K562 (cell line): ENCODE results near the gene IQCE. TPM values are rescaled to one million over a fixed set of nuclear protein-coding genes. Genes with fewer than 3 reads are reported as not detected.

ENCODE experiments used
- ATAC-seq: fragments of 200-7000 bp; cut with Tn5 transposase; 3 replicates; pipeline ENCODE4 v1.9.1; 2020; ENCODE audit warnings: moderate library complexity
- BruUV-seq: library from RNA; stranded (reverse); fragments of 400-500 nt; replicated peaks from 2 replicates; lab custom pipeline; 2021; lab: Mats Ljungman, UMichigan
- CTCF ChIA-PET: fragments of 300-600 bp; formaldehyde crosslinking; extraction: SDS; loops from one replicate; lab custom pipeline; 2021; ENCODE audit warnings: low intra/inter-chr PET ratio; lab: Yijun Ruan, JAX
- POLR2A ChIA-PET: fragments of 300-600, 350-650 bp; sonication (Branson Sonifier 250); formaldehyde crosslinking; extraction: SDS; loops from one replicate; lab custom pipeline; 2021; ENCODE audit warnings: antibody characterized with exemption, inconsistent platforms; lab: Yijun Ruan, JAX
- DNase-seq, 4 experiments: peaks; one replicate each; pipeline versions ENCODE4 v3.0.0 to v3.0.0-alpha.2; 2011 to 2018; ENCODE audit warnings: low spot score in 3 of 4, mixed read lengths in 3 of 4; ENCODE audit errors: extremely low read depth in 1 of 4
- FAIRE-seq: peaks from 2 replicates; lab custom pipeline; 2011; peaks lifted over from hg19 to GRCh38; lab: Jason Lieb, UNC
- H2AFZ ChIP-seq: 2 replicates; pipeline ENCODE4 v1.6.0; 2011; ENCODE audit warnings: low read depth, low read length, control low read depth, inconsistent platforms
- H3K27ac ChIP-seq: fragments of 200-600 bp; 3 replicates; pipeline ENCODE4 v1.8.0; 2011; ENCODE audit warnings: low read depth, mild to moderate bottlenecking, control low read depth, inconsistent platforms, low read length, moderate library complexity, mixed read lengths; ENCODE audit errors: extremely low read depth
- H3K27me3 ChIP-seq, 2 experiments: fragments of 300-600 bp in 1 of 2; 2 replicates in 1 of 2; 3 replicates in 1 of 2; pipeline versions ENCODE4 v1.6.0 to v1.8.0; 2011; ENCODE audit warnings: inconsistent platforms in 2 of 2, low read length in 2 of 2, mild to moderate bottlenecking in 1 of 2, mixed read lengths in 1 of 2, moderate library complexity in 1 of 2; ENCODE audit not compliant: control insufficient read depth in 2 of 2, insufficient read depth in 2 of 2
- H3K36me3 ChIP-seq: fragments of 300-600 bp; 3 replicates; pipeline ENCODE4 v1.8.0; 2011; ENCODE audit warnings: mild to moderate bottlenecking, low read length, inconsistent platforms; ENCODE audit not compliant: control insufficient read depth, insufficient read depth
- H3K4me1 ChIP-seq, 2 experiments: fragments of 200-600 bp in 1 of 2; replicated peaks in 1 of 2; 2 replicates in 1 of 2; 3 replicates in 1 of 2; pipeline versions ENCODE4 v1.5.1 to v1.8.0; 2011; ENCODE audit warnings: inconsistent platforms in 2 of 2, low read length in 2 of 2, mild to moderate bottlenecking in 1 of 2, mixed read lengths in 1 of 2, moderate library complexity in 1 of 2; ENCODE audit not compliant: control insufficient read depth in 2 of 2, insufficient read depth in 2 of 2
- H3K4me2 ChIP-seq: 2 replicates; pipeline ENCODE4 v1.6.1; 2011; ENCODE audit warnings: low read length, control low read depth, inconsistent platforms, mixed read lengths; ENCODE audit not compliant: insufficient read depth
- H3K4me3 ChIP-seq: fragments of 200-600 bp; sonication (generic), shearing (Covaris generic); 2 replicates; pipeline ENCODE4 v1.5.1; 2016; ENCODE audit warnings: control low read depth, inconsistent platforms
- H3K79me2 ChIP-seq: fragments of 200-600 bp; 3 replicates; pipeline ENCODE4 v1.8.0; 2011; ENCODE audit warnings: low read length, inconsistent platforms; ENCODE audit not compliant: control insufficient read depth, insufficient read depth
- H3K9ac ChIP-seq, 2 experiments: 2 replicates each; pipeline versions ENCODE4 v1.6.0 to v1.6.1; 2011; ENCODE audit warnings: low read depth in 2 of 2, low read length in 2 of 2, control low read depth in 1 of 2, inconsistent platforms in 1 of 2, mild to moderate bottlenecking in 1 of 2, mixed read lengths in 1 of 2; ENCODE audit not compliant: insufficient read depth in 1 of 2
- H3K9me1 ChIP-seq: one replicate; pipeline ENCODE4 v1.6.0; 2011; ENCODE audit warnings: inconsistent platforms, mild to moderate bottlenecking, low read length, moderate library complexity; ENCODE audit not compliant: control insufficient read depth, insufficient read depth
- H3K9me3 ChIP-seq: replicated peaks from 2 replicates; pipeline ENCODE4 v1.5.1; 2011; ENCODE audit warnings: low read depth, low read length, inconsistent platforms; ENCODE audit not compliant: control insufficient read depth, insufficient read depth
- H4K20me1 ChIP-seq: replicated peaks from 2 replicates; pipeline ENCODE4 v1.6.1; 2011; ENCODE audit warnings: low read length, inconsistent platforms, mixed read lengths; ENCODE audit not compliant: control insufficient read depth, insufficient read depth
- POLR2G ChIP-seq: fragments of 200-400 bp; formaldehyde crosslinking; IDR thresholded peaks from 2 replicates; pipeline ENCODE4 v1.6.1; 2017; ENCODE audit warnings: low read depth, mild to moderate bottlenecking, antibody characterized with exemption, low read length, moderate library complexity
- RBFOX2 ChIP-seq: fragments of 200-400 bp; formaldehyde crosslinking; IDR thresholded peaks from 2 replicates; pipeline ENCODE4 v1.6.1; 2017; ENCODE audit warnings: low read depth, mild to moderate bottlenecking, low read length, moderate library complexity
- TCF7L2 ChIP-seq: fragments of 150-350 bp; IDR thresholded peaks from 2 replicates; pipeline ENCODE4 v1.6.1; 2016; ENCODE audit warnings: low read depth, mild to moderate bottlenecking, low read length, moderate library complexity
- WGBS: fragments of 100-300 bp; shearing (Covaris generic); methylation state at CpG from one replicate; pipeline ENCODE4 v1.1.6; 2016; ENCODE audit warnings: low coverage, mixed read lengths; ENCODE audit not compliant: insufficient coverage; ENCODE audit errors: missing lambda C conversion rate; 5-methylcytosine and 5-hydroxymethylcytosine counted together
- in situ Hi-C: fragments of 300-500 bp; cut with MboI; formaldehyde crosslinking; loops from 4 replicates; pipeline ENCODE4 v1.15.0; 2018; ENCODE audit warnings: inconsistent platforms, mixed read lengths
- intact Hi-C: fragments of 100-400 bp; cut with micrococcal nuclease; formaldehyde crosslinking; loops from 2 replicates; pipeline ENCODE4 v1.14.2; 2022
- polyA plus RNA-seq, 8 experiments: library from polyadenylated mRNA; depleted of rRNA in 4 of 8; stranded (reverse) in 5 of 8; unstranded in 3 of 8; fragments of >200 nt; fragmentation: Nextera tagmentation in 2 of 8; fragmentation: Illumina TruSeq in 1 of 8; extraction: Ambion mirVana in 2 of 8; extraction: Trizol in 1 of 8; gene quantifications; 2 replicates each; pipeline versions ENCODE4 v1.2.1 to v1.2.3, GENCODE V29; 2011 to 2014; ENCODE audit warnings: inconsistent platforms in 1 of 8, missing spikeins in 1 of 8
- total RNA-seq, 7 experiments: library from RNA; depleted of rRNA in 6 of 7; stranded (reverse); fragments of >200 nt in 6 of 7; fragmentation: Illumina TruSeq in 2 of 7; extraction: Trizol in 2 of 7; gene quantifications; 2 replicates each; pipeline versions ENCODE4 v1.2.1 to v1.2.3, GENCODE V29; 2011 to 2021; ENCODE audit warnings: low replicate concordance in 1 of 7
- TF ChIP-seq, protein P1 (sequence below), 2 experiments: fragments of 450-650 bp; IDR thresholded peaks; 2 replicates each; pipeline ENCODE4 v1.6.1; 2018; ENCODE audit warnings: mild to moderate bottlenecking in 2 of 2, low read depth in 1 of 2; ENCODE audit not compliant: partially characterized antibody in 2 of 2

The IQCE gene
- total and polyA plus RNA-seq, 9 of the 15 experiments (the other 6 are each of a cell fraction or from before 2014, with no cell fraction given), result 0.18 to 8.5 (median 4.2) TPM

DNA sequence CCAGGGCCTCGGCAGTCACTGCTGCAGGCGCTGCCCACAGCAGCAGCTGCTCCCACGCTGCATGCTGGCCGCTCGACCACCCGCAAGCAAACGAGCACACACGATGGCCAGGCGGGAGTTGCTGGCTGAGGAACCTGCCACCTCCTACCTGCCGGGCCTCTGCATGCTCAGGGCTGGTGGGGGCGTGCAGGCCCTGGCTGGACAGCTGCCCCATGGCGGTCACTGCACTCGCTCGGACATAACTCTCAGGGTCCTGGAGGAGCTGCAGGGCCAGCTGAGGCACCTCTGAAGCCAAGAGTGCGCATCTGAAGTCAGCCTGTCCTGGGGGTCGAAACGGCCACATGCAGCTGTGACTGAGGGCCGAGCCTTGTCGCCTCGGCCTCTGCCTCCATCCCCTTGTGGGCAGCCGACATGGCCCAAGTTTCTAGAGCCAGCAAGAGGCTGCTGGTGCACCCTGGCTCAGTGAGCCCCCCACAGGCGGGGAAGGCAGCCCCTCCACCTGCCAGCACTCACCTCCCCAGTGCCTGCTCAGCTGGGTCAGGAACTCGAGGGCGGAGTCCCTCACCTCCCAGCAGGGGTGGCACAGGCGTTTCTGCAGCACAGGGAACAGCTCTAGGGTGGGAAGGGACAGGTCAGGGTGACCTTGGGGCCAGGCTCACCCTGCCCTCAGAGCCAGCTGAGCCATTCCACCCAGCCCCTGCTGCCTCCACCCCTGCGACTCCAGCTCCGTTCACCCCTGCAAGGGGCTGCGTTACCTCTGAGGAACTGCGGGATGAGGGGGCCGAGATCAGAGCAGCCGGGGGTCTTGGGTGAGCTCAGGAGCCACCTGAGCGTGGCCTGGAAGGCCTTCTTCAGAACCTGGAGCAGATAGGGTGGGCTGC, 19.5 kb upstream of the IQCE start:
- no peak for ATAC-seq
- no peak overlapping the region for H2AFZ ChIP-seq
- H3K9ac ChIP-seq, result peak overlapping the region in 1 of 2 experiments; percentile 52; a peak in 1 of 4 replicates
- intact Hi-C loops, result no loop called here
- ChIA-PET CTCF (no interaction called here), POLR2A (interaction anchor here (0.6 to 1.2 kb wide), 4 partner anchors 12 to 1838 kb away, joined by 3 to 4 read pairs (median 4); partner anchors contain the start of gene BRAT1)
- FAIRE-seq, result no peak
- no peaks in the 10 kb centered on the region for H3K9me3 ChIP-seq
- H3K9me1 ChIP-seq, result no peaks in the 10 kb centered on the region
- peaks cover 68% of the 10 kb centered on the region; the same call in 1 of the 3 replicates for H3K36me3 ChIP-seq
- TF ChIP-seq, protein P1, sequence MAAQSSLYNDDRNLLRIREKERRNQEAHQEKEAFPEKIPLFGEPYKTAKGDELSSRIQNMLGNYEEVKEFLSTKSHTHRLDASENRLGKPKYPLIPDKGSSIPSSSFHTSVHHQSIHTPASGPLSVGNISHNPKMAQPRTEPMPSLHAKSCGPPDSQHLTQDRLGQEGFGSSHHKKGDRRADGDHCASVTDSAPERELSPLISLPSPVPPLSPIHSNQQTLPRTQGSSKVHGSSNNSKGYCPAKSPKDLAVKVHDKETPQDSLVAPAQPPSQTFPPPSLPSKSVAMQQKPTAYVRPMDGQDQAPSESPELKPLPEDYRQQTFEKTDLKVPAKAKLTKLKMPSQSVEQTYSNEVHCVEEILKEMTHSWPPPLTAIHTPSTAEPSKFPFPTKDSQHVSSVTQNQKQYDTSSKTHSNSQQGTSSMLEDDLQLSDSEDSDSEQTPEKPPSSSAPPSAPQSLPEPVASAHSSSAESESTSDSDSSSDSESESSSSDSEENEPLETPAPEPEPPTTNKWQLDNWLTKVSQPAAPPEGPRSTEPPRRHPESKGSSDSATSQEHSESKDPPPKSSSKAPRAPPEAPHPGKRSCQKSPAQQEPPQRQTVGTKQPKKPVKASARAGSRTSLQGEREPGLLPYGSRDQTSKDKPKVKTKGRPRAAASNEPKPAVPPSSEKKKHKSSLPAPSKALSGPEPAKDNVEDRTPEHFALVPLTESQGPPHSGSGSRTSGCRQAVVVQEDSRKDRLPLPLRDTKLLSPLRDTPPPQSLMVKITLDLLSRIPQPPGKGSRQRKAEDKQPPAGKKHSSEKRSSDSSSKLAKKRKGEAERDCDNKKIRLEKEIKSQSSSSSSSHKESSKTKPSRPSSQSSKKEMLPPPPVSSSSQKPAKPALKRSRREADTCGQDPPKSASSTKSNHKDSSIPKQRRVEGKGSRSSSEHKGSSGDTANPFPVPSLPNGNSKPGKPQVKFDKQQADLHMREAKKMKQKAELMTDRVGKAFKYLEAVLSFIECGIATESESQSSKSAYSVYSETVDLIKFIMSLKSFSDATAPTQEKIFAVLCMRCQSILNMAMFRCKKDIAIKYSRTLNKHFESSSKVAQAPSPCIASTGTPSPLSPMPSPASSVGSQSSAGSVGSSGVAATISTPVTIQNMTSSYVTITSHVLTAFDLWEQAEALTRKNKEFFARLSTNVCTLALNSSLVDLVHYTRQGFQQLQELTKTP (IDR thresholded peaks at IDR 0.05; ENCODE audit: low read depth in 1 of 2, partially characterized antibody in 2 of 2), result no peak
- TF ChIP-seq TCF7L2 (no peak), RBFOX2 (peak; percentile 54; the same call in 1 of the 2 replicates), POLR2G (peak; percentile 64)
- in situ Hi-C loops, result no loop called here
- no peaks in the 10 kb centered on the region for H3K79me2 ChIP-seq
- no TSS peak for BruUV-seq
- no peak overlapping the region for H3K27ac ChIP-seq
- no peaks in the 10 kb centered on the region for H4K20me1 ChIP-seq
- H3K27me3 ChIP-seq, result no peaks in the 10 kb centered on the region
- 93% methylated on average over 32 of the region's 32 CpGs for WGBS
- H3K4me3 ChIP-seq, result no peak overlapping the region
- peaks cover 0 to 19% of the 10 kb centered on the region in 2 experiments; a peak in 1 of 5 replicates for H3K4me1 ChIP-seq
- no peak for DNase-seq
- H3K4me2 ChIP-seq, result no peak overlapping the region
